Right lobe of liver (tissue), 6 donors: ENCODE measurements around the gene ELOVL6. TPM values are rescaled to one million over a fixed set of nuclear protein-coding genes. Genes with fewer than 3 reads are reported as not detected.

Experiments
- ATAC-seq, 4 donors: fragments of 200-7000 bp; cut with Tn5 transposase; one replicate each; pipeline ENCODE4 v1.9.1; 2020; ENCODE audit warnings: mild to moderate bottlenecking in 4 of 4, moderate library complexity in 4 of 4
- DNase-seq, 3 donors: peaks; one replicate each; pipeline ENCODE4 v3.0.0-alpha.2; 2020
- H3K27ac ChIP-seq, 3 donors: fragments of 200-600 bp; one replicate each; pipeline ENCODE4 v1.8.0; 2022
- H3K27me3 ChIP-seq, 2 donors: fragments of 200-600 bp; one replicate each; pipeline ENCODE4 v1.8.0; 2022
- H3K36me3 ChIP-seq, 4 donors: fragments of 200-600 bp; sonication (generic) in 1 of 4; one replicate each; pipeline versions ENCODE4 v1.5.1 to v1.8.0; 2017 to 2022; ENCODE audit warnings: control low read depth in 1 of 4
- H3K4me1 ChIP-seq, 4 donors: fragments of 200-600 bp; sonication (generic) in 1 of 4; one replicate each; pipeline versions ENCODE4 v1.5.1 to v1.8.0; 2017 to 2022; ENCODE audit warnings: control low read depth in 1 of 4
- H3K4me3 ChIP-seq, 3 donors: fragments of 200-600 bp; one replicate each; pipeline ENCODE4 v1.8.0; 2022
- H3K9me3 ChIP-seq, 4 donors: fragments of 200-600 bp; sonication (generic) in 1 of 4; one replicate each; pipeline versions ENCODE4 v1.5.1 to v1.8.0; 2017 to 2022; ENCODE audit warnings: control low read depth in 1 of 4
- POLR2A ChIP-seq: fragments of 450-650 bp; IDR thresholded peaks from one replicate; pipeline ENCODE4 v1.6.1; 2017; ENCODE audit warnings: antibody characterized with exemption, mild to moderate bottlenecking
- WGBS: methylation state at CpG from one replicate; pipeline ENCODE4 v1.1.6; 2018; ENCODE audit warnings: low coverage, low lambda C conversion rate; ENCODE audit not compliant: insufficient coverage; ENCODE audit errors: missing lambda C conversion rate; 5-methylcytosine and 5-hydroxymethylcytosine counted together
- intact Hi-C, 2 donors: fragments of 100-400 bp; cut with DNase I; formaldehyde crosslinking; loops; one replicate each; pipeline versions ENCODE4 v1.11.2 to v1.14.1; 2022
- total RNA-seq, 6 experiments: library from RNA; depleted of rRNA in 2 of 6; stranded (reverse); fragments of >200 nt in 2 of 6; fragmentation: NEBNext Ultra II Directional in 3 of 6; extraction: Animal tissue kit (Norgen Biotek cat#: 25700) in 3 of 6; gene quantifications; one replicate each; pipeline versions ENCODE4 v1.1.0 to v1.2.4, GENCODE V29; 2016 to 2023
- TF ChIP-seq, protein P1 (sequence below), 4 donors: fragments of 200-600 bp in 3 of 4; fragments of 450-650 bp in 1 of 4; IDR thresholded peaks; one replicate each; pipeline versions ENCODE4 v1.5.1 to v1.8.0; 2016 to 2022; ENCODE audit warnings: antibody characterized with exemption in 4 of 4, mild to moderate bottlenecking in 2 of 4
- donor health status: DM: no; HTN: yes; CAD: no.
- donor health status: DM: no; HTN: no; CAD: no.
- donor health status: DM: no; HTN: no; CAD: no.
- donor health status: DM: no; HTN: yes; CAD: no.
- donor health status: DM: no; HTN: yes; CAD: no.

The ELOVL6 gene
- total RNA-seq, 6 experiments from 2014 or later = 21.5 to 94.8 (median 31.2) TPM

- WGBS = 88% methylated on average over 1 of the region's 1 CpG
- H3K4me1 ChIP-seq = no peaks in the 10 kb centered on the region
- H3K36me3 ChIP-seq = no peaks in the 10 kb centered on the region
- TF ChIP-seq, protein P1, sequence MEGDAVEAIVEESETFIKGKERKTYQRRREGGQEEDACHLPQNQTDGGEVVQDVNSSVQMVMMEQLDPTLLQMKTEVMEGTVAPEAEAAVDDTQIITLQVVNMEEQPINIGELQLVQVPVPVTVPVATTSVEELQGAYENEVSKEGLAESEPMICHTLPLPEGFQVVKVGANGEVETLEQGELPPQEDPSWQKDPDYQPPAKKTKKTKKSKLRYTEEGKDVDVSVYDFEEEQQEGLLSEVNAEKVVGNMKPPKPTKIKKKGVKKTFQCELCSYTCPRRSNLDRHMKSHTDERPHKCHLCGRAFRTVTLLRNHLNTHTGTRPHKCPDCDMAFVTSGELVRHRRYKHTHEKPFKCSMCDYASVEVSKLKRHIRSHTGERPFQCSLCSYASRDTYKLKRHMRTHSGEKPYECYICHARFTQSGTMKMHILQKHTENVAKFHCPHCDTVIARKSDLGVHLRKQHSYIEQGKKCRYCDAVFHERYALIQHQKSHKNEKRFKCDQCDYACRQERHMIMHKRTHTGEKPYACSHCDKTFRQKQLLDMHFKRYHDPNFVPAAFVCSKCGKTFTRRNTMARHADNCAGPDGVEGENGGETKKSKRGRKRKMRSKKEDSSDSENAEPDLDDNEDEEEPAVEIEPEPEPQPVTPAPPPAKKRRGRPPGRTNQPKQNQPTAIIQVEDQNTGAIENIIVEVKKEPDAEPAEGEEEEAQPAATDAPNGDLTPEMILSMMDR (IDR thresholded peaks at IDR 0.05) = no peak
- no peak for TF ChIP-seq POLR2A
- peak in 3 of 4 donors; percentile 13 to 63 (median 19) for ATAC-seq
- no peak overlapping the region for H3K27ac ChIP-seq
- no peaks in the 10 kb centered on the region for H3K9me3 ChIP-seq
- DNase-seq = no peak
- no peaks in the 10 kb centered on the region for H3K27me3 ChIP-seq
- H3K4me3 ChIP-seq = no peak overlapping the region
- intact Hi-C loops = no loop called here
Measured at GRCh38 chr4:110171971-110172370, 26.4 kb downstream of the ELOVL6 start.

- no peak overlapping the region for H3K27ac ChIP-seq
- no peaks in the 10 kb centered on the region for H3K36me3 ChIP-seq
- no peaks in the 10 kb centered on the region for H3K27me3 ChIP-seq
- H3K4me1 ChIP-seq = peaks cover 0 to 3% (median 0%) of the 10 kb centered on the region in 4 donors
- H3K9me3 ChIP-seq = no peaks in the 10 kb centered on the region
- DNase-seq = no peak
- intact Hi-C loops = no loop called here
- H3K4me3 ChIP-seq = no peak overlapping the region
- ATAC-seq = no peak
- TF ChIP-seq, protein P1 (IDR thresholded peaks at IDR 0.05) = no peak
- TF ChIP-seq POLR2A = no peak
- no CpG with 5 or more reads among the region's 3 CpGs for WGBS
Measured at GRCh38 chr4:110170861-110171260, 27.6 kb downstream of the ELOVL6 start.

GRCh38 chr4:110165382-110166286, 32.8 kb downstream of the ELOVL6 start:
- TF ChIP-seq POLR2A = peak; percentile 11
- TF ChIP-seq, protein P1 (IDR thresholded peaks at IDR 0.05) = no peak
- Histone ChIP-seq H3K9me3 (no peaks in the 10 kb centered on the region), H3K4me3 (no peak overlapping the region), H3K27me3 (no peaks in the 10 kb centered on the region), H3K27ac (no peak overlapping the region), H3K4me1 (peaks cover 0 to 6% (median 0%) of the 10 kb centered on the region in 4 donors), H3K36me3 (no peaks in the 10 kb centered on the region)
- DNase-seq (no peak), ATAC-seq (peak; percentile 52 to 83 (median 62))
- 50% methylated on average over 5 of the region's 5 CpGs for WGBS
- intact Hi-C loops = no loop called here

GRCh38 chr4:110164856-110165255, 33.6 kb downstream of the ELOVL6 start:
- Histone ChIP-seq H3K9me3 (no peaks in the 10 kb centered on the region), H3K4me1 (peaks cover 0 to 6% (median 0%) of the 10 kb centered on the region in 4 donors), H3K27me3 (no peaks in the 10 kb centered on the region), H3K27ac (no peak overlapping the region), H3K4me3 (no peak overlapping the region), H3K36me3 (no peaks in the 10 kb centered on the region)
- DNase-seq (no peak), ATAC-seq (no peak)
- intact Hi-C loops = no loop called here
- TF ChIP-seq POLR2A = no peak
- TF ChIP-seq, protein P1 (IDR thresholded peaks at IDR 0.05) = no peak
- 73% methylated on average over 2 of the region's 2 CpGs for WGBS
